ENCODE measurements around the gene TMEM120B. TPM values are rescaled to one million over a fixed set of nuclear protein-coding genes. Genes with fewer than 3 reads are reported as not detected.

Gene TMEM120B
- total and polyA plus RNA-seq, 2 of the 4 experiments (the other 2 are of a cell fraction): 10.6 to 18.4 TPM

DNA sequence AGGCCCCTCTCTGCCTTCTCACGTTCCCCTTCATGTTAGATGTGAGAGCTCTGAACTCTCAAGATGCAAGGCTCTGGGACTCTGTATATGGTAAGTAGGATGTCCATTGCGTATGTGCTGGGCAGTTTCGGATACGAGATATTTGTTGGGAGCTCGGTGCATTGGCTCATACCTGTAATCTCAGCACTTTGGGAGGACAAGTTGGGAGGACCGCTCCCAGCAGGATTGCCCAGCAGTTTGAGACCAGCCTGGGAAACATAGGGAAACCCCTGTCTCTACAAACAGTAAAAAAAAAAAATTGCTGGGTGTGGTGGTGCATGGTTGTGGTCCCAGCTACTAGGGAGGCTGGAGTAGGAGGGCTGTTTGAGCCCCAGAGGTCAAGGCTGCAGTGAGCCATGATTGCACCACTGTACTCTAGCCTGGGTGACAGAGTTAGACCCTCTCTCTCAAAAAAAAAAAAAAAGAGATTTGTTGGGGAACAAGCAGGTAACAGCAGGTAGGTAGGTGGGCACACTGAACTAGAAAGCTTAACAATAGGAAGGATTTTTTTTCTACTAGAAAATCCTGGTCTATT, 3.4 kb downstream of the TMEM120B start:
- Histone ChIP-seq H3K18ac (ENCODE audit: low read depth, low read length) (no peak overlapping the region), H4K5ac (ENCODE audit: low read depth, low read length) (no peak overlapping the region), H2AFZ (replicated peaks; ENCODE audit: low read length, poor library complexity) (no peak overlapping the region), H2BK20ac (ENCODE audit: low read depth, low read length) (0 out of 2 replicates have a peak overlapping the region, but pooled peaks have one; percentile 3), H3K4me1 (ENCODE audit: control insufficient read depth, insufficient read depth, low read length) (peaks cover 21% of the 10 kb centered on the region), H3K9me3 (ENCODE audit: control insufficient read depth, insufficient read depth, low read length) (no peaks in the 10 kb centered on the region), H3K9ac (ENCODE audit: low read depth, low read length) (no peak overlapping the region), H2AK5ac (ENCODE audit: low read depth, low read length) (peak overlapping the region; percentile 31), H3K4me3 (ENCODE audit: insufficient read depth, low read depth, low read length) (no peak overlapping the region), H3K14ac (replicated peaks; ENCODE audit: low read depth, low read length) (0 out of 2 replicates have a peak overlapping the region, but pooled peaks have one; percentile 1), H3K9me1 (ENCODE audit: insufficient read depth, low read length) (peaks cover 38% of the 10 kb centered on the region), H2BK15ac (ENCODE audit: low read depth, low read length) (no peak overlapping the region), H3K4ac (ENCODE audit: low read depth, low read length) (peak overlapping the region; percentile 4; the same call in 1 of the 2 replicates), H2BK5ac (ENCODE audit: low read depth, low read length, poor library complexity, severe bottlenecking) (no peak overlapping the region), H3K4me2 (ENCODE audit: low read depth, low read length) (no peak overlapping the region), H3K36me3 (ENCODE audit: control insufficient read depth, insufficient read depth, low read length) (peaks cover 1% of the 10 kb centered on the region; the same call in 1 of the 2 replicates), H3K56ac (ENCODE audit: extremely low read depth, insufficient read depth, low read length) (no peak overlapping the region), H3K27ac (ENCODE audit: insufficient read depth, low read length) (no peak overlapping the region), H4K8ac (ENCODE audit: low read depth in 2 of 2, low read length in 2 of 2) (no peak overlapping the region), H4K91ac (ENCODE audit: insufficient read depth, low read depth, low read length) (no peak overlapping the region), H3K79me1 (ENCODE audit: low read depth in 1 of 2, low read length in 2 of 2) (peaks cover 37 to 83% of the 10 kb centered on the region in 2 experiments; a peak in 3 of 4 replicates), H3K27me3 (ENCODE audit: control insufficient read depth, insufficient read depth, low read length) (no peaks in the 10 kb centered on the region), H3K23ac (ENCODE audit: low read depth, low read length) (peak overlapping the region; percentile 62; the same call in 1 of the 2 replicates), H2AK9ac (replicated peaks; ENCODE audit: low read depth, low read length, poor library complexity) (peak overlapping the region; percentile 63), H2BK120ac (ENCODE audit: low read depth, low read length) (0 out of 2 replicates have a peak overlapping the region, but pooled peaks have one; percentile 6), H4K20me1 (ENCODE audit: insufficient read depth, low read length) (peaks cover 17% of the 10 kb centered on the region)
- no TSS peak for BruUV-seq (replicated peaks)
- no peak for DNase-seq
- ATAC-seq (ENCODE audit: low read depth): no peak
- POLR2A ChIA-PET (ENCODE audit: unreplicated experiment): no interaction called here
- in situ Hi-C loops (cut with MboI; ENCODE audit: low sequenced_read_pairs): no loop called here
- 71% methylated on average over 4 of the region's 6 CpGs; no CpG with 5 or more reads in 1 of the 2 experiments for WGBS, 2 experiments (ENCODE audit: extremely low coverage in 2 of 2, insufficient read length in 1 of 2)
- TF ChIP-seq, protein P1, sequence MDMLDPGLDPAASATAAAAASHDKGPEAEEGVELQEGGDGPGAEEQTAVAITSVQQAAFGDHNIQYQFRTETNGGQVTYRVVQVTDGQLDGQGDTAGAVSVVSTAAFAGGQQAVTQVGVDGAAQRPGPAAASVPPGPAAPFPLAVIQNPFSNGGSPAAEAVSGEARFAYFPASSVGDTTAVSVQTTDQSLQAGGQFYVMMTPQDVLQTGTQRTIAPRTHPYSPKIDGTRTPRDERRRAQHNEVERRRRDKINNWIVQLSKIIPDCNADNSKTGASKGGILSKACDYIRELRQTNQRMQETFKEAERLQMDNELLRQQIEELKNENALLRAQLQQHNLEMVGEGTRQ (IDR thresholded peaks at IDR 0.05; ENCODE audit: low read depth, low read length): no peak
- TF ChIP-seq MXI1 (IDR thresholded peaks at IDR 0.05; ENCODE audit: borderline replicate concordance, low read depth, low read length): no peak
- TF ChIP-seq RFX5 (IDR thresholded peaks at IDR 0.05; ENCODE audit: low read depth, low read length): no peak
- no peak for TF ChIP-seq RAD21 (IDR thresholded peaks at IDR 0.05; ENCODE audit: low read length)
- TF ChIP-seq, protein P2, sequence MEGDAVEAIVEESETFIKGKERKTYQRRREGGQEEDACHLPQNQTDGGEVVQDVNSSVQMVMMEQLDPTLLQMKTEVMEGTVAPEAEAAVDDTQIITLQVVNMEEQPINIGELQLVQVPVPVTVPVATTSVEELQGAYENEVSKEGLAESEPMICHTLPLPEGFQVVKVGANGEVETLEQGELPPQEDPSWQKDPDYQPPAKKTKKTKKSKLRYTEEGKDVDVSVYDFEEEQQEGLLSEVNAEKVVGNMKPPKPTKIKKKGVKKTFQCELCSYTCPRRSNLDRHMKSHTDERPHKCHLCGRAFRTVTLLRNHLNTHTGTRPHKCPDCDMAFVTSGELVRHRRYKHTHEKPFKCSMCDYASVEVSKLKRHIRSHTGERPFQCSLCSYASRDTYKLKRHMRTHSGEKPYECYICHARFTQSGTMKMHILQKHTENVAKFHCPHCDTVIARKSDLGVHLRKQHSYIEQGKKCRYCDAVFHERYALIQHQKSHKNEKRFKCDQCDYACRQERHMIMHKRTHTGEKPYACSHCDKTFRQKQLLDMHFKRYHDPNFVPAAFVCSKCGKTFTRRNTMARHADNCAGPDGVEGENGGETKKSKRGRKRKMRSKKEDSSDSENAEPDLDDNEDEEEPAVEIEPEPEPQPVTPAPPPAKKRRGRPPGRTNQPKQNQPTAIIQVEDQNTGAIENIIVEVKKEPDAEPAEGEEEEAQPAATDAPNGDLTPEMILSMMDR (conservative IDR thresholded peaks at IDR 0.05; ENCODE audit: low read depth, low read length): no peak
- TF ChIP-seq POLR2A (IDR thresholded peaks at IDR 0.05; ENCODE audit: low read depth, low read length): no peak
- no peak for TF ChIP-seq MAFK (IDR thresholded peaks at IDR 0.05; ENCODE audit: low read depth, low read length)
- no peak for TF ChIP-seq RCOR1 (IDR thresholded peaks at IDR 0.05; ENCODE audit: insufficient replicate concordance, low read length)
- TF ChIP-seq NFE2L2 (IDR thresholded peaks at IDR 0.05; ENCODE audit: low read depth, low read length): no peak
- no peak for TF ChIP-seq SMC3 (IDR thresholded peaks at IDR 0.05; ENCODE audit: low read depth, low read length)
- TF ChIP-seq FOS (IDR thresholded peaks at IDR 0.05; ENCODE audit: low read depth, low read length): no peak
- TF ChIP-seq CEBPB (IDR thresholded peaks at IDR 0.05; ENCODE audit: low read depth, low read length): no peak
- TF ChIP-seq, protein P3, sequence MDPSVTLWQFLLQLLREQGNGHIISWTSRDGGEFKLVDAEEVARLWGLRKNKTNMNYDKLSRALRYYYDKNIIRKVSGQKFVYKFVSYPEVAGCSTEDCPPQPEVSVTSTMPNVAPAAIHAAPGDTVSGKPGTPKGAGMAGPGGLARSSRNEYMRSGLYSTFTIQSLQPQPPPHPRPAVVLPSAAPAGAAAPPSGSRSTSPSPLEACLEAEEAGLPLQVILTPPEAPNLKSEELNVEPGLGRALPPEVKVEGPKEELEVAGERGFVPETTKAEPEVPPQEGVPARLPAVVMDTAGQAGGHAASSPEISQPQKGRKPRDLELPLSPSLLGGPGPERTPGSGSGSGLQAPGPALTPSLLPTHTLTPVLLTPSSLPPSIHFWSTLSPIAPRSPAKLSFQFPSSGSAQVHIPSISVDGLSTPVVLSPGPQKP (IDR thresholded peaks at IDR 0.05; ENCODE audit: borderline replicate concordance, low read depth, low read length): no peak
- no peak for TF ChIP-seq CHD1 (IDR thresholded peaks at IDR 0.05; ENCODE audit: low read depth, low read length)
- no peak for TF ChIP-seq BHLHE40 (IDR thresholded peaks at IDR 0.05; ENCODE audit: low read depth, low read length)
- TF ChIP-seq MAZ (IDR thresholded peaks at IDR 0.05; ENCODE audit: borderline replicate concordance, low read depth, low read length): no peak
- dilution Hi-C loops (cut with HindIII; ENCODE audit: low sequenced_read_pairs, unreplicated experiment): no loop called here
- CTCF ChIA-PET: no interaction called here
- intact Hi-C loops (cut with micrococcal nuclease): no loop called here

All from IMR-90 (cell line).